ENCODE measurements around the gene ELK1. TPM values are rescaled to one million over a fixed set of nuclear protein-coding genes. Genes with fewer than 3 reads are reported as not detected.
A peak's percentile ranks its signal among the peaks of the same experiment; 100 is the strongest.

Gene ELK1
- total RNA-seq, 4 donors from 2014 or later, result 19.1 to 35.3 (median 25.1) TPM

- Histone ChIP-seq H3K27me3 (no peaks in the 10 kb centered on the region), H3K4me3 (no peak overlapping the region), H3K27ac (replicated peaks in 1 of 4) (no peak overlapping the region), H3K4me1 (peaks cover 0 to 5% (median 2%) of the 10 kb centered on the region in 4 donors), H3K36me3 (peaks cover 12 to 70% (median 61%) of the 10 kb centered on the region in 4 donors), H3K9me3 (peaks cover 0 to 17% (median 0%) of the 10 kb centered on the region in 4 donors)
- TF ChIP-seq CTCF (IDR thresholded peaks at IDR 0.05) (no peak), EP300 (IDR thresholded peaks at IDR 0.05) (no peak), POLR2A (IDR thresholded peaks at IDR 0.05; ENCODE audit: low read depth) (no peak), POLR2AphosphoS5 (IDR thresholded peaks at IDR 0.05) (no peak)
- DNase-seq (ENCODE audit: extremely low spot score), result no peak
- intact Hi-C loops (cut with DNase I), result no loop called here
- 90% methylated on average over 14 of the region's 14 CpGs for WGBS
Observed at GRCh38 chrX:47638816-47639215, 11.5 kb downstream of the ELK1 start.

- no peak for DNase-seq (ENCODE audit: extremely low spot score)
- WGBS, result 67% methylated on average over 29 of the region's 31 CpGs
- intact Hi-C loops (cut with DNase I), result no loop called here
Observed at GRCh38 chrX:47637546-47638195, 12.7 kb downstream of the ELK1 start.

GRCh38 chrX:47634871-47635575, 15.3 kb downstream of the ELK1 start:
- no peak overlapping the region for H3K4me3 ChIP-seq
- H3K36me3 ChIP-seq, result peaks cover 12 to 56% (median 47%) of the 10 kb centered on the region in 4 donors
- DNase-seq (ENCODE audit: extremely low spot score), result no peak
- TF ChIP-seq EP300 (IDR thresholded peaks at IDR 0.05) (no peak), POLR2AphosphoS5 (IDR thresholded peaks at IDR 0.05) (no peak), CTCF (IDR thresholded peaks at IDR 0.05) (no peak), POLR2A (IDR thresholded peaks at IDR 0.05; ENCODE audit: low read depth) (no peak)
- intact Hi-C loops (cut with DNase I), result no loop called here
- H3K27me3 ChIP-seq, result no peaks in the 10 kb centered on the region
- no peaks in the 10 kb centered on the region for H3K4me1 ChIP-seq
- no peak overlapping the region for H3K27ac ChIP-seq (replicated peaks in 1 of 4)
- peaks cover 0 to 12% (median 0%) of the 10 kb centered on the region in 4 donors for H3K9me3 ChIP-seq
- 81% methylated on average over 16 of the region's 16 CpGs for WGBS

More at GRCh38 chrX:47637546-47638195, 12.7 kb downstream of the ELK1 start:
- Histone ChIP-seq H3K27ac (replicated peaks in 1 of 4) (no peak overlapping the region), H3K27me3 (no peaks in the 10 kb centered on the region), H3K4me3 (peak overlapping the region in 3 of 4 donors; percentile 10 to 36 (median 28)), H3K9me3 (peaks cover 0 to 17% (median 0%) of the 10 kb centered on the region in 4 donors), H3K36me3 (peaks cover 12 to 70% (median 61%) of the 10 kb centered on the region in 4 donors), H3K4me1 (no peaks in the 10 kb centered on the region)
- TF ChIP-seq POLR2AphosphoS5 (IDR thresholded peaks at IDR 0.05), result no peak
- no peak for TF ChIP-seq POLR2A (IDR thresholded peaks at IDR 0.05; ENCODE audit: low read depth)
- TF ChIP-seq CTCF (IDR thresholded peaks at IDR 0.05), result no peak
- no peak for TF ChIP-seq EP300 (IDR thresholded peaks at IDR 0.05)

- Histone ChIP-seq H3K9me3 (peaks cover 0 to 1% (median 0%) of the 10 kb centered on the region in 4 donors), H3K27me3 (no peaks in the 10 kb centered on the region), H3K27ac (replicated peaks in 1 of 4) (no peak overlapping the region), H3K36me3 (peaks cover 9 to 45% (median 36%) of the 10 kb centered on the region in 4 donors), H3K4me1 (no peaks in the 10 kb centered on the region), H3K4me3 (no peak overlapping the region)
- intact Hi-C loops (cut with DNase I), result no loop called here
- WGBS, result 71% methylated on average over 14 of the region's 14 CpGs
- no peak for TF ChIP-seq POLR2AphosphoS5 (IDR thresholded peaks at IDR 0.05)
- TF ChIP-seq EP300 (IDR thresholded peaks at IDR 0.05), result no peak
- TF ChIP-seq CTCF (IDR thresholded peaks at IDR 0.05), result no peak
- TF ChIP-seq POLR2A (IDR thresholded peaks at IDR 0.05; ENCODE audit: low read depth), result no peak
- DNase-seq (ENCODE audit: extremely low spot score), result no peak
Observed at GRCh38 chrX:47633689-47634590, 16.4 kb downstream of the ELK1 start.

Data from esophagus muscularis mucosa (tissue), 4 donors.